ENCODE data around the gene DNASE1L2. TPM values are rescaled to one million over a fixed set of nuclear protein-coding genes. Genes with fewer than 3 reads are reported as not detected.

Gene DNASE1L2
- total RNA-seq, 4 donors from 2014 or later, result 0.34 to 0.82 TPM; not detected in 2

GRCh38 chr16:2190659-2191445 lies 45.4 kb upstream of the DNASE1L2 start:
- no peak for TF ChIP-seq CTCF (IDR thresholded peaks at IDR 0.05; ENCODE audit: low read depth)

- no peak for TF ChIP-seq CTCF (IDR thresholded peaks at IDR 0.05; ENCODE audit: low read depth)
These were observed 44.9 kb upstream of the DNASE1L2 start for GRCh38 chr16:2191446-2191706.

- TF ChIP-seq CTCF (IDR thresholded peaks at IDR 0.05; ENCODE audit: low read depth), result no peak
These were observed 41.9 kb upstream of the DNASE1L2 start for GRCh38 chr16:2194166-2194834.

GRCh38 chr16:2194852-2195321 lies 41.4 kb upstream of the DNASE1L2 start:
- no peak for TF ChIP-seq CTCF (IDR thresholded peaks at IDR 0.05; ENCODE audit: low read depth)

- no peak for TF ChIP-seq CTCF (IDR thresholded peaks at IDR 0.05; ENCODE audit: low read depth)
These were observed 40.7 kb upstream of the DNASE1L2 start for GRCh38 chr16:2195322-2196161.

GRCh38 chr16:2196162-2196980 lies 39.9 kb upstream of the DNASE1L2 start, which contains the start of gene CASKIN1:
TSS of gene CASKIN1 (minus strand) at chr16:2196605. CDS start at chr16:2196432, 173 bp downstream.
- TF ChIP-seq CTCF (IDR thresholded peaks at IDR 0.05; ENCODE audit: low read depth), result no peak

All from subcutaneous adipose tissue (tissue), 4 donors.